A673 (cell line): ENCODE data around the gene MTMR3. TPM values are rescaled to one million over a fixed set of nuclear protein-coding genes. Genes with fewer than 3 reads are reported as not detected.

ENCODE experiments used
- BruUV-seq: library from RNA; stranded (reverse); fragments of 400-500 nt; replicated peaks from 2 replicates; lab custom pipeline; 2021; lab: Mats Ljungman, UMichigan
- CTCF ChIA-PET: fragments of 300-600 bp; sonication (Branson Sonifier 250); formaldehyde crosslinking; loops from one replicate; lab custom pipeline; 2022; ENCODE audit warnings: antibody characterized with exemption; lab: Charles Lee
- POLR2A ChIA-PET: fragments of 300-600 bp; sonication (Branson Sonifier 250); formaldehyde crosslinking; loops from one replicate; lab custom pipeline; 2022; ENCODE audit warnings: antibody characterized with exemption; ENCODE audit not compliant: low non-redundant PET; lab: Charles Lee
- DNase-seq: peaks from one replicate; pipeline ENCODE4 v3.0.0-alpha.2; 2015; ENCODE audit warnings: low spot score
- H3K27ac ChIP-seq: fragments of 200-600 bp; sonication (generic); 2 replicates; pipeline ENCODE4 v1.5.1; 2016; ENCODE audit warnings: mixed run types, low read depth, mild to moderate bottlenecking, mixed read lengths, antibody characterized with exemption, low read length; ENCODE audit not compliant: poor library complexity, severe bottlenecking
- H3K27me3 ChIP-seq: fragments of 200-600 bp; sonication (generic); replicated peaks from 2 replicates; pipeline ENCODE4 v1.6.1; 2017; ENCODE audit warnings: mixed run types, low read depth, mild to moderate bottlenecking, mixed read lengths, antibody characterized with exemption, low read length; ENCODE audit not compliant: insufficient read depth, poor library complexity
- H3K36me3 ChIP-seq: fragments of 200-600 bp; sonication (generic); 2 replicates; pipeline ENCODE4 v1.6.1; 2016; ENCODE audit warnings: mixed run types, mild to moderate bottlenecking, mixed read lengths, antibody characterized with exemption, low read length; ENCODE audit not compliant: insufficient read depth, poor library complexity, severe bottlenecking
- H3K4me1 ChIP-seq: fragments of 200-600 bp; sonication (generic); 2 replicates; pipeline ENCODE4 v1.6.1; 2017; ENCODE audit warnings: mixed run types, mild to moderate bottlenecking, mixed read lengths, antibody characterized with exemption, low read length; ENCODE audit not compliant: insufficient read depth, poor library complexity, severe bottlenecking
- H3K4me3 ChIP-seq: fragments of 200-600 bp; sonication (generic); 2 replicates; pipeline ENCODE4 v1.5.1; 2016; ENCODE audit warnings: low read depth, mixed run types, mild to moderate bottlenecking, mixed read lengths, low read length; ENCODE audit not compliant: poor library complexity, severe bottlenecking
- H3K9me3 ChIP-seq: fragments of 200-600 bp; sonication (generic); 2 replicates; pipeline ENCODE4 v1.6.1; 2016; ENCODE audit warnings: mixed run types, low read depth, mild to moderate bottlenecking, mixed read lengths, antibody characterized with exemption, low read length; ENCODE audit not compliant: poor library complexity, severe bottlenecking
- EZH2 ChIP-seq: fragments of 200-600 bp; sonication (generic); IDR thresholded peaks from 2 replicates; pipeline ENCODE4 v1.6.1; 2017; ENCODE audit warnings: borderline replicate concordance, low read depth, mild to moderate bottlenecking, mixed read lengths, antibody characterized with exemption, low read length; ENCODE audit not compliant: poor library complexity, severe bottlenecking
- intact Hi-C: fragments of 100-400 bp; cut with micrococcal nuclease; formaldehyde crosslinking; loops from one replicate; pipeline ENCODE4 v1.10.0; 2022; ENCODE audit not compliant: unreplicated experiment
- total RNA-seq: library from RNA; stranded (reverse); gene quantifications from 2 replicates; pipeline ENCODE4 v1.2.3, GENCODE V29; 2021
- TF ChIP-seq, protein P1 (sequence below): fragments of 300-800, 200-600 bp; sonication (generic); conservative IDR thresholded peaks from 2 replicates; pipeline ENCODE4 v1.5.1; 2017; ENCODE audit warnings: low read depth, mild to moderate bottlenecking, antibody characterized with exemption, low read length, moderate library complexity, mixed read lengths

The MTMR3 gene
- total RNA-seq, 1 experiment from 2014 or later: 25.0 TPM

DNA sequence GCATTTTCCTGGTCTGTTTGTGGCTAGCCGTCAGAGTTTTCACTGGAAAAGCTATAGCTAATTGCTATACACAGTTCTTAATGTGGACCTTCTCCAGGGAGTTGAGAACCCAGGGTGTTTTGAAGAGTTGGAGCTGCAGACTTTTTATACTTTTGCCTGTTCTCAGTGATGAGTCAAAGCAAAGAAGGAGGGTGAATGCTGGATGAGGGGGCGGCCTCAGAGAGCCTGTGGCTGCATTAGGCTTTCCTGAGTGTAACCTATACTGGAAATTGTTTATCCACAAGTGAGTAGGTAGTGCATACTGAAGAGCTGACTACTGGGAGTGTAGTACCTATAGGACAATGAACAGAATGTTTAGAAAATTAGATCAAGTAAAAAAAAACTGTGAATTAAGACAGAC is 117.6 kb downstream of the MTMR3 start:
- ChIA-PET CTCF (no interaction called here), POLR2A (no interaction called here)
- Histone ChIP-seq H3K4me3 (no peak overlapping the region), H3K27me3 (no peaks in the 10 kb centered on the region), H3K36me3 (peaks cover 4% of the 10 kb centered on the region), H3K9me3 (no peaks in the 10 kb centered on the region), H3K27ac (no peak overlapping the region), H3K4me1 (peaks cover 9% of the 10 kb centered on the region)
- intact Hi-C loops: loop anchor here (10.0 kb wide), 2 partner anchors 176 to 226 kb away; no protein-coding TSS in a partner anchor
- TF ChIP-seq EZH2: no peak
- TF ChIP-seq, protein P1, sequence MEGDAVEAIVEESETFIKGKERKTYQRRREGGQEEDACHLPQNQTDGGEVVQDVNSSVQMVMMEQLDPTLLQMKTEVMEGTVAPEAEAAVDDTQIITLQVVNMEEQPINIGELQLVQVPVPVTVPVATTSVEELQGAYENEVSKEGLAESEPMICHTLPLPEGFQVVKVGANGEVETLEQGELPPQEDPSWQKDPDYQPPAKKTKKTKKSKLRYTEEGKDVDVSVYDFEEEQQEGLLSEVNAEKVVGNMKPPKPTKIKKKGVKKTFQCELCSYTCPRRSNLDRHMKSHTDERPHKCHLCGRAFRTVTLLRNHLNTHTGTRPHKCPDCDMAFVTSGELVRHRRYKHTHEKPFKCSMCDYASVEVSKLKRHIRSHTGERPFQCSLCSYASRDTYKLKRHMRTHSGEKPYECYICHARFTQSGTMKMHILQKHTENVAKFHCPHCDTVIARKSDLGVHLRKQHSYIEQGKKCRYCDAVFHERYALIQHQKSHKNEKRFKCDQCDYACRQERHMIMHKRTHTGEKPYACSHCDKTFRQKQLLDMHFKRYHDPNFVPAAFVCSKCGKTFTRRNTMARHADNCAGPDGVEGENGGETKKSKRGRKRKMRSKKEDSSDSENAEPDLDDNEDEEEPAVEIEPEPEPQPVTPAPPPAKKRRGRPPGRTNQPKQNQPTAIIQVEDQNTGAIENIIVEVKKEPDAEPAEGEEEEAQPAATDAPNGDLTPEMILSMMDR: no peak
- DNase-seq: no peak
- BruUV-seq: no TSS peak

DNA sequence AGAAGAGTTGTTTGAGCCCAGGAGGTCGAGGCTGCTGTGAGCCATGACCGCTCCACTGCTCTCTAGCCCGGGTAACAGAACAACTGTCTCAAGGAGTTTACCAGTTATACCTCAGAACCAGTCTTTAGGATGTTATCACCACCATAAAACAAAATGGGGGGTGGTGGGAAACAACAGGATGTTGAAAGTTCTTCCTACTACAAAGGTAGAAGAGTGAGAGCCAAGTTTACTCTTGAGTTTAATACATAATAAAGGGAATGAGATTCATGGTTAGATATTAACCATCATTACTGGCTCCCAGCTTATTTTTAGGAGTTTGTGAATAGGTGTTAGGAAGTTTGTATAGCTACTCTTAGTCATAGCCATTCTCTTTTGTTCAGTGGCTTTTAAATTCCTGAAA is 118.5 kb downstream of the MTMR3 start:
- Histone ChIP-seq H3K27me3 (no peaks in the 10 kb centered on the region), H3K36me3 (peaks cover 4% of the 10 kb centered on the region), H3K4me3 (no peak overlapping the region), H3K4me1 (peaks cover 9% of the 10 kb centered on the region), H3K27ac (no peak overlapping the region), H3K9me3 (no peaks in the 10 kb centered on the region)
- intact Hi-C loops: loop anchor here (10.0 kb wide), 2 partner anchors 177 to 227 kb away; no protein-coding TSS in a partner anchor
- CTCF ChIA-PET: interaction anchor here (0.7 kb wide), 1 partner anchor 19 kb away, joined by 3 read pairs; no protein-coding TSS in a partner anchor
- DNase-seq: no peak
- no TSS peak for BruUV-seq
- TF ChIP-seq, protein P1: no peak
- TF ChIP-seq EZH2: no peak
- POLR2A ChIA-PET: no interaction called here

DNA sequence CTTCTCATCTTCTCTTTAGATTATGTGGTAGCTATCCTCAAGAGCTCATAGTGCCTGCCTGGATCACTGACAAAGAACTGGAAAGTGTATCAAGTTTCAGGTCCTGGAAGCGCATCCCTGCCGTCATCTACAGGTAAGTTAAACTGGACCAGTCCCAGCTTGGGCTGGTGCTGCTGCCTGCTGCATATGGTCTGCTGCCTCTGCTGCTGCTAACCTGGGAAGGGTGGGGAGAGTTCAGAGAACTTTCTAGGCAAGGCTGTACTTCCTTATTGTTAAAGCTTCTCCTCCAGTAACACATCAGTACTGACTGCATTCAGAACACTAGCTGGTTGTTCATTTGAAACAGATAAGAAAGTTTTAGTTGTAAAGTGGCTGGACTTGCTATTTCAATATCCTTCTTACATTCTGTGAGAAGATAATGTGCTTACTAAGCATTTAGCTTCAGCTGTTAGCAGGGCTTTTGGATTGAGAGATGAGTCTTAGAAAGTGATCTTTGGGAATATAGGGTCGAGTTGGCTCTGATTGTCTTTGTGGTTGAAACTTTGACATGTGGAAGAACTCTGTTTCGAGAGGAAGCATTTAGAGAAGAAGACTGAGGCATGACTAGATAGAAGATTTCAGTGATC is 120.0 kb downstream of the MTMR3 start:
- intact Hi-C loops: loop anchor here (10.0 kb wide), 2 partner anchors 178 to 228 kb away; no protein-coding TSS in a partner anchor
- no peak overlapping the region for H3K4me3 ChIP-seq
- TF ChIP-seq, protein P1: no peak
- no peak for TF ChIP-seq EZH2
- BruUV-seq: no TSS peak
- peaks cover 9% of the 10 kb centered on the region for H3K4me1 ChIP-seq
- CTCF ChIA-PET: interaction anchor here (0.7 kb wide), 1 partner anchor 313 kb away, joined by 3 read pairs; no protein-coding TSS in a partner anchor
- H3K36me3 ChIP-seq: peaks cover 5% of the 10 kb centered on the region
- no peak overlapping the region for H3K27ac ChIP-seq
- H3K27me3 ChIP-seq: no peaks in the 10 kb centered on the region
- DNase-seq: no peak
- no peaks in the 10 kb centered on the region for H3K9me3 ChIP-seq
- POLR2A ChIA-PET: interaction anchor here (0.6 kb wide), 2 partner anchors 66 to 120 kb away, joined by 3 to 5 read pairs; no protein-coding TSS in a partner anchor
